ENCODE data around the gene ABLIM2.

Gene ABLIM2

DNA sequence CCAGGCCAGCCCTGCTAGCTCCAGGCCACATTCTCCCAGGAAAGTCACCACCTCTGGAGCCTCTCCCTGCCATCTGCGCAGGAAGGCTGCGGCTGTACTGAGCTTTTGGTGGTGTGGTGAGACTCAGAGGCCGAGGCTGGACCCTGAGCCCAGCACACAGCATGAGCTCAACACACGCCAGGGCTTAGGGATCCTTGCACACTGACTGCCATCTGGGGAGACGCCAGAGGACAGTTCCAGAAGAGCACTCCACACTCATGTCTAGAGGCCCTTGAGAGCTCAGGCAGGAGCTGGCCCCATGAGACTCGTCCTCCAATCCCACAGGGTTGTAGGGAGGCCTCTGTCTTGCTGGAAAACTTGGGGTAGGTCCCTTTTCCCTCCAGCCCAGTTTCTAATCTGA, 40.6 kb downstream of the ABLIM2 start:
- ATAC-seq, result no peak

DNA sequence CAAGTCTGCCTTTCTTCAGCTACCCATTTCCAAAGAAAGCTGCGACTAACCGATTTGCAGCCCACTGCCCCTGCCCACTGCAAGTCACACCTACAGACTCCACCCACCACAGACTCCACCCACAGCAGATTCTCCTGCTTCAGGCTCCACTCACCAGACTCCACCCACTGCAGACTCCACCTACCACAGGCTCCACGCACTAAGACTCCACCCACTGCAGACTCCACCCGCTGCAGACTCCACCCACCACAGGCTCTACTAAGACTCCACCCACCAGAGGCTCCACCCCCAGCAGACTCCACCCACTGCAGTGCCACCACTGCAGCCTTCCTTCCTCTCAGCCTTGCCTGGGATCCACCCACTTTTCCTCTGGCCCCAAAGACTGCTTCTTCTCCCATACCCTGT, 41.3 kb downstream of the ABLIM2 start:
- no peak for ATAC-seq

GRCh38 chr4:8115916-8116315, 42.7 kb downstream of the ABLIM2 start:
- ATAC-seq, result no peak

- ATAC-seq, result no peak
Observed at GRCh38 chr4:8115203-8115520, 43.5 kb downstream of the ABLIM2 start.

DNA sequence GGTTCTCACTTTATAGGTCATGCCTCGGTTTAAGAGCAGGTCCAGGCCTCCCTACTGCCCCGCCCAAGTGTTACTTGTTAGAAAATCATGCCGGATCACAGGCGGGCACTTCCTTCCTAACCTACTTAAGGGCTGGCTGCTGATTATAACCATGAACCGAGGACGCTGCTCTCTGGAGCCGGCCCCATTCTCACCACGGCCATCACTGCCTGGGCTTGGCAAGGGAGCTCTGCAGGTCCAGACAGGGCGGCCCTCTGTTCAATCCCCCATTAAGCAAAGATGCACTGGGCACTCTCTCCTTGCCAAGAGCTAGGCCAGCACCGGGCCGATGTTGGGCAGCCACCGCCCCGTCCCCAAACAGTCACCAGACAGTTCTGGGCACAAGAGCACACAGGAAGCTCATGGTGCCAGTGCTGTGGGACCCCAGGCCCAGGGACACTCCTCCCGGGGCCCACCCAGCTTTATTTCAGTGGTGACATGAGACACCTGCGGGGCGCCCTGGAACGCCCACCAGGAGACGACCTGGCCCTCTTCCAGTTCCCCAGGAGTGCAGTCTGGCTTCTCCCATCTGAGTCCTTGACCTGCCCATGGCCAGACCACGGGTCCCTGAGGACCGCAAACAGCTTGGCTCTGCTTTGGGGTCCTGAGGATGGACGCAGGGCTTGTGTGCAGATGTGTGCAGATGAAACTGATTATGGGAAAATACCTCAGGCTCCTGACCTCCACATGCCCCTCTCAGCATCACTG, 44.0 kb downstream of the ABLIM2 start:
- no peak for ATAC-seq

DNA sequence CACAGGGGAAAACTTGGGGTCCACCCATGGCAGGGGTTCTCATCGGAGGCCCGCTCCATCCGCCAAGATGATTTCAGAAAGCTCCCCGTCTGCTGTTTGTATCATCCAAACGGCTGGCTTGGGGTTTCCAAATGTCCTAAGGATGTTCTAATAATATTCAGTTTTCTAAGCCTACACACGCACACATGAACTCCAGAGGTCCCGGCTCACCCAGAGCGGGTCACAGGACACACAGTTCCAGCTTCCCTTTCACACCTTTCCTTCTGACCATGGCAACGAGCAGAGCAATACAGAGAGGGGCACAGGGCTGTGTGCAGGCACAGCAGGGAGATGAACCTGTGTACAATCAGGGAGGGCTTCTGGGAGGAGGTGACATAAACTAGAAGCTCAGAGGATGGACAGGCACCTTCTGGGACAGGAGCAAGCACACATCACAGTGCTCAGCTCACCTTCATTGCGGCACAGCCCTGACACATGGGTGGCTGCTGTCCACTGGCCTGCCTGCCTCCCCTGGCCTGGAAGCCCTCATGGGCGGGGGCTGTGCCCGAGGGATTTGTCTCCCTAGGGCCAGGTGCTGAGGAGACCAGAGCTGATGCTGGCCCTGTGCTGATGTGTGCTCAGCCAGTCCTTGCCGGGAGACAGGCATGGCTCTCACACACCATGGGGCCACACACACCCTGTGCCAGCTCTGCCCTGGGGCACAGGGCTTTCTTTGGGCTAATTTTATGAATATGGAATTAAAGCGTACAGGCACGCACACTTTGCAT, 44.8 kb downstream of the ABLIM2 start:
- ATAC-seq, result no peak

DNA sequence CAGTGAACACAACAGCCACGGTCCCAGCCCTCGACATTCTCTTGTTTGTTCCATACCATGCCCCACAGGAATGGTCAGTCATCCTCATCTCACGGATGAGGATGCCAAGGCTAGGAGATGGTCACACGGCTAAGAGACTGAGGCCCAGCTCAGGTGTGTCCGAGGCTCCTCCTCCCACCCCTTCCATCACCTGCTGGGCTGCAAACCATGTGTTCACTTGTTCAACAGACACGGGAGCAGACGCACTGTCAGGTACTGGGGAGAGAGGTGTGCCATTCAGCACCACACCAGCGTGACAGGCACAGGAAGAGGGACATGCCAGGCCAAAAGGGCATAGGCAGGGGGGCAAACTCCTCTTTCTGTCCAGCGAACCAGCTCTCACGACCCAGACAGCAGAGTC, 45.9 kb downstream of the ABLIM2 start:
- no peak for ATAC-seq

DNA sequence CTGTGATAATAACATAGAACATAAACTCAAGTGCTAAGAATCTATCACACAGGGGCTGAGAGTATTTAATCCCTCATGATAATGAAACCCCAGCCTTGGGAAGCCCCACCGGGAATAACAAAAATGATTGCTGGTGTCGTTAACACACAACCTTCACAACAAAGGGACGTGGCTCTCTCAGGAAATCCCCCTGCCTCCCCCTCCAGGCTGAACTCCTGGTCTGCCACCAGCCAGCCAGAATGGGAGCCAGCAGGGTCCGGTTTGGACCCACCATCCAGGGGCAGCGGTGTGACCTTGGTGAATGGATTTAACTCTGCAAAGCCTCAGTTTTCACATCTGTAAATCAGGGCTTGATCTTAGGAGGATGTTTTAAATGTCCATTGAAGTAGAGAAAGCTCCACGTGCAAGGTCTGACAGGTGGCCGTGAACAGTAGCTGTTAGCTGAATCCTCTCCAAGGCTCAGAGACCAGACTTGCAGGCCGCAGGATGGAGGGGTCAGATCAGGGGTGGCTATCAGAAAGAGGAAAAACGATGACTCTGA, 46.5 kb downstream of the ABLIM2 start:
- ATAC-seq, result no peak

- ATAC-seq, result no peak
Observed at GRCh38 chr4:8110071-8110986, 48.3 kb downstream of the ABLIM2 start.

DNA sequence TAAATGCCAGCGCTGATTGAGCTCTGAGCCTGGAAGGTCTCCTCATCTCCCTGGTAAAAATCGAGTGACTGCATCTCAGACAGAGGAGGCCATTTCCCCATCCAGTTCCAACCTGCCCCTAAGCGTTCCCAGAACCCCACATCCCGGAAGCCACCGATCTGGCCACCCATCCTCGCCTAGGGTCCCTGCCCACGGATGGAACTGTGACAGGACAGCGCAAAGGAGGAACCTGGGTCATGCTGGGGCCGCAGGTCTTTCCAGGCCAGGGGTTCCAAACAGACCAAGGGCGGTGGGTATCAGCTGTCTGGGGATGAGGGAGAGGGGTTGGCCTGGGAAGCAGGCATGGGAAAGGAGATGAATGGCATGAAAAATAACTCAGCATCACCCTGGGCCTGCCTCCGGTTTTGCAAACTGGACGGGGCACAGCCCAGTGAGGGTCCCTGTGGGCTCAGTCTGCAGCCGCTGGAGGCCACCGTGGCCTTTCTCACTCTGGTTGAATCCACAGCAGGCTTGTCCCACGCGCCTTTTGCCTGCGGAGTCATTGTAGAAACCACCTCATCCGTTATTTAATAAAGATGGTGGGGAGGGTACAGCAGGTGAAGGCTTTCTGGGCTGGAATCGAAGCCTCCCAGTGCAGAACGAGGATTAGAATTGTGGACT, 49.1 kb downstream of the ABLIM2 start:
- ATAC-seq, result no peak

- ATAC-seq, result no peak
Observed at GRCh38 chr4:8108991-8109390, 49.6 kb downstream of the ABLIM2 start.

DNA sequence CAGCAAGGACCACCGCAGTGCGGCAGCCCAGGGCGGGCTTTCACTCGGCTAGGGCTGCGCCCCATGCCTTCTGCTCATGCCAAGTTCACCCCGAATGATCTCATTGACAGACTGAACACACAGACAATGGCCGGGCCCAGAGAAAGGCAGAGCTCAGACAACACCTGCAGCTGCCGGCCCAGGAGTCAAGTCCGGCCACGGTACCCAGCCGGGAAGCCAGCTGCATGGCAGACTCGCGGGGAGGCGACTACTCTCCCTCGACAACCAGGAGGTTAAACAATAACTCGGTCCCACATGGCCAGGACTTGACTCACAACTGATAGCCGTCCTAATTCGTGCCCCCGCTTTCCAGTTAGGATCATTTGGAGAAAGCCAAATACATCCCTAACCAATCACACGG, 50.4 kb downstream of the ABLIM2 start:
- no peak for ATAC-seq

GRCh38 chr4:8107146-8107657, 51.4 kb downstream of the ABLIM2 start:
- ATAC-seq, result no peak

DNA sequence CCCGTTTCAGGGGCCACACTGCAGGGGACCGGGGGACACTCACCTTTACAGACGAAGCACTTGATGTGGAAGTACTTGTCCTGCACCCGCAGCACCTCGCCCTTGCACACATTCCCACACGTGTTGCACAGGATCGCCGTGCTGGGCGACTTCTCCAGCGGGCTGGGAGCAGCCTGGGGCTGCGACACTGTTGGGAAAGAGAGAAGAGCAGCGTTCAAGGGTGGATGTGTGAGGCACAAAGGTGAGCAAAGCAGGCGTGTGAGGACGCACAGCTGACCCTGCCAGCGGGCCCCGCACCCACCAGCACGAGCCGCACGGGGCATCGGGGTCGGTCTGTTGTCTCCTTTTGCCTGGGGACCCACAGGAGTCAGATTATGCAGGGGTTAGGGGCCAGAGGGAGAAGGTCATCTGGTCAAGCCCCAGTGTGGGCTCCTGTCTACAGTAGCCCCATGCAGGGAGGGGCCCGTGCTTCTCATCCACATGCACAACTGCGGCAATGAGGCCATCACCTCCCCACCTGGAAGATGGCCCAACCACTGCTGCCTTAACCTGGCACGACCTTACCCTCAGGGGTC, 52.1 kb downstream of the ABLIM2 start:
- ATAC-seq, result no peak

DNA sequence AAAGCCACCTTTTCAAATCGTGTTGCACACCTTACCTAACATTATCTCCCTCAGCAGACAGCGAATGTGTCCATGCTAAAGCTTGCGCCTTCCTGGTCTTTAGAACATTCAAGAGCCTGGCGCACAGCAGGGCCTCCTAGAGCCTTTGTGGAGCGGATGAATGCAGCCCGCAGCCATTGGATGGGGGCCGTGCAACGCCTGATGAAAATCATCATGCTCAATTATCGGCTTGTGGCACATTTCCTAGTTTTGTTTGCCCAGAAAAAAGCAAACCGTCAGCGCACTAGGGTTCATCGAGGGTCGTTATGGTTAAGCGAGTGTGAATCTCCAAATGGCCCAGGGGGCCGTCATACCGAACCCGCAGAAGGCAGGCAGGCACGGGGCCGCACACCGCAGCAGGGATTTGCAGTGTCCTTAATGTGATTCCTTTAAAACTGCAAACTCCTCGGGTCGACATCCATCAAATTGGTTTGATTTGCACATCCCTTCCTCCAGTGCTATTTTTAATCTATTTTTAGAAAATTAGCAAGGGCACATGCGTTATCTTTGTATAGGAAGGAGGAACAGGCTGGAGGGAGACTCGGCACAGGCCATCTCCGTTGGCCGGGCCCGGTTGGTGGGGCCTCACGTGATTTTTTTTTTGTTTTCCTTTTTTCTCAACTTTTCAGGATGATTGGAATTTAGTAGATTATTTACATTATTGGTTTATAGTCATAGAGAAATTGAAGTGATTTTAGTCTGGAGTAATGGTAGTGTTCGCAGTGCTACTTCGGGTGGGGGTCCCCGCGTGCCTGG, 53.1 kb downstream of the ABLIM2 start:
- ATAC-seq, result no peak

DNA sequence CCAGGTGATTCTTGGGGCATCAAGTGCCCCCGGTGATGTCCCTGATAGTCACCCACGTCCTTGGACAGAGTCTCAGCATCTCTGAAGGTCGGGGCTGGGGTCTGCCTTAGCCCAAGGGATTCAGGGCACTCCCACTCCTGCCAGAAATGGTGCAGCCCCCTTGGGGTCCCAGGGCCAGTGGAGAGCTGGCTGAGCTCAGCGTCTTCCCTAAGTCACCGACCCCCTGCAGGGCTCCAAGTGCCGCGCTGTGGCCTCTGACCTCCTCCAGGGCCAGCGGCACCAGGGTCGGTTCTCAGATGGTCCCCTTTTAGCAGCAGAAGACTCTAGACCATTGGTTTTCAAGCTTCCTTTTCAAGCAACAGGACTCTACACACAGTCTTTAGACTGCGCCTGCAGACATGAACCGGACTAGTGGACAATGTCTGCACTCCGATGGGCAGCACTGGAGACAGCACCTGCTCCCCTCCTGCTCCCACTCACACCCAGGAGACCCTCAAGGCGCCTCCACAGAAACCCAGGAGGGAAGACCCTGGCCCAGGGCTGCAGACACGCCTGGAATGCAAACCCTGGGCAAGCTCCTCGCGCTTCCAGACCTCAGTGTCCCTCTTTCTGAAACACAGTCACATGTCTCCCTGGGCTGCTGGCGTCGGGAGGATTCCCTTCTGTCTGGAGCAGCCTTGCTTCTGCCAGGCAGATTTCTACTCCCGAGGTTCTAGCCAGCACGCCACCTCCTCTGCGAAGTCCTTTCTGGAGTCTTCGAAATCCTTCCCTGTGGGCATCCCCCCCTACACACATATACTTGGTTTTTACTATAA, 53.9 kb downstream of the ABLIM2 start:
- no peak for ATAC-seq

- no peak for ATAC-seq
Observed at GRCh38 chr4:8103421-8104390, 54.9 kb downstream of the ABLIM2 start.

- ATAC-seq, result no peak
Observed at GRCh38 chr4:8102831-8103230, 55.8 kb downstream of the ABLIM2 start.

DNA sequence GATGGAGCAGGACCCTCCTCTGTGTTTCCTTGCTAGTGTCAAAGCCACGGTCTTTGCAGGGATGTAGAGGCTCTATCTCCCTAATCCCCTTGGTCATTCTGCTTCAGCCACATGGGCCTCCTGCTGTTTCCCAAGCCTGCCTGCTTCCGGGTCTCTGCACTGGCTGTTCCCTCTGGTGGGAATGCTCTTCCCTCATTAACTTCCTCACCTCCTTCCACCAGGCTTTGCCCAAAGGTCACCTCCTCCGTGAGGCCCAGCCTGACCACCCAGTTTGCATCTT, 56.6 kb downstream of the ABLIM2 start:
- ATAC-seq, result no peak
